ENCODE measurements around the gene TTC39C. TPM values are rescaled to one million over a fixed set of nuclear protein-coding genes. Genes with fewer than 3 reads are reported as not detected.

TTC39C gene
- total and polyA plus RNA-seq, 2 of the 8 experiments (the other 6 are each of a cell fraction or from before 2014, with no cell fraction given): 8.1 to 79.1 TPM

- no peak overlapping the region for H2BK5ac ChIP-seq (ENCODE audit: low read depth, low read length)
- H3K79me2 ChIP-seq (ENCODE audit: control insufficient read depth in 1 of 2, insufficient read depth in 2 of 2, low read length in 2 of 2): no peaks in the 10 kb centered on the region
- H4K91ac ChIP-seq (replicated peaks; ENCODE audit: insufficient read length, low read length): no peak overlapping the region
- no peak overlapping the region for H3K4me3 ChIP-seq (ENCODE audit: extremely low read depth in 1 of 4, insufficient read depth in 2 of 4, low read depth in 3 of 4, low read length in 4 of 4)
- no peaks in the 10 kb centered on the region for H3K27me3 ChIP-seq (replicated peaks in 1 of 4; ENCODE audit: control insufficient read depth in 3 of 4, extremely low read depth in 1 of 4, insufficient read depth in 3 of 4, low read length in 3 of 4)
- no peak overlapping the region for H3K23ac ChIP-seq (ENCODE audit: insufficient read length)
- H2BK20ac ChIP-seq (ENCODE audit: low read length): no peak overlapping the region
- FAIRE-seq (no peak), DNase-seq (ENCODE audit: low read depth in 1 of 2, low spot score in 2 of 2) (no peak)
- no peak overlapping the region for H4K5ac ChIP-seq (ENCODE audit: insufficient read length, low read depth, low read length)
- no peak overlapping the region for H3K4me2 ChIP-seq (ENCODE audit: insufficient read depth in 1 of 2, low read depth in 2 of 2, low read length in 2 of 2)
- 0 out of 2 replicates have a peak, but pooled peaks cover 3% of the 10 kb centered on the region for H3K79me1 ChIP-seq (ENCODE audit: low read depth, low read length)
- H3K9me3 ChIP-seq (ENCODE audit: insufficient read depth in 2 of 2, low read depth in 1 of 2, low read length in 1 of 2): peaks cover 7% of the 10 kb centered on the region in 2 experiments; a peak in 2 of 4 replicates
- no peaks in the 10 kb centered on the region for H3K4me1 ChIP-seq (replicated peaks in 1 of 4; ENCODE audit: control insufficient read depth in 3 of 4, insufficient read depth in 4 of 4, low read length in 3 of 4)
- H3K9ac ChIP-seq (replicated peaks in 1 of 4; ENCODE audit: extremely low read depth in 1 of 4, low read depth in 3 of 4, low read length in 3 of 4): no peak overlapping the region
- no peak overlapping the region for H3K14ac ChIP-seq (ENCODE audit: insufficient read length)
- peaks cover 0 to 11% (median 0%) of the 10 kb centered on the region in 4 experiments; a peak in 3 of 8 replicates for H3K36me3 ChIP-seq (ENCODE audit: control insufficient read depth in 2 of 4, insufficient read depth in 4 of 4, low read length in 3 of 4)
- no peak overlapping the region for H2BK120ac ChIP-seq (replicated peaks; ENCODE audit: low read depth, low read length)
- H3K23me2 ChIP-seq (ENCODE audit: low read depth, low read length): no peaks in the 10 kb centered on the region
- H3K18ac ChIP-seq (ENCODE audit: extremely low read depth, low read length): no peak overlapping the region
- no peak overlapping the region for H2AFZ ChIP-seq (ENCODE audit: low read length)
- ChIA-PET CTCF (ENCODE audit: partially characterized antibody) (no interaction called here), POLR2A (ENCODE audit: partially characterized antibody) (no interaction called here)
- no peak overlapping the region for H3K56ac ChIP-seq (replicated peaks; ENCODE audit: insufficient read length, low read depth, low read length)
- no peak overlapping the region for H2BK15ac ChIP-seq (ENCODE audit: low read length)
- no peak overlapping the region for H3K27ac ChIP-seq (ENCODE audit: low read depth, low read length)
- H2BK12ac ChIP-seq (ENCODE audit: low read depth, low read length): no peak overlapping the region
- no peaks in the 10 kb centered on the region for H4K20me1 ChIP-seq (replicated peaks in 1 of 2; ENCODE audit: control insufficient read depth in 1 of 2, insufficient read depth in 2 of 2, low read length in 2 of 2)
- H2AK5ac ChIP-seq (ENCODE audit: low read depth, low read length): no peak overlapping the region
- no peak overlapping the region for H3K4ac ChIP-seq (replicated peaks; ENCODE audit: insufficient read length, low read depth, low read length)
- no peak overlapping the region for H4K8ac ChIP-seq (ENCODE audit: extremely low read depth, insufficient read depth, low read length)
- TF ChIP-seq SIN3A (conservative IDR thresholded peaks at IDR 0.05 in 1 of 2, IDR thresholded peaks at IDR 0.05 in 1 of 2; ENCODE audit: low read depth in 1 of 2, low read length in 2 of 2) (no peak), CREB1 (IDR thresholded peaks at IDR 0.05) (no peak), GTF2F1 (IDR thresholded peaks at IDR 0.05; ENCODE audit: borderline replicate concordance, low read depth, low read length) (no peak), KDM5A (IDR thresholded peaks at IDR 0.05; ENCODE audit: low read length) (no peak), EGR1 (IDR thresholded peaks at IDR 0.05; ENCODE audit: borderline replicate concordance, low read depth, low read length) (no peak), ATF2 (IDR thresholded peaks at IDR 0.05; ENCODE audit: low read length) (no peak), RAD21 (IDR thresholded peaks at IDR 0.05 in 1 of 2, conservative IDR thresholded peaks at IDR 0.05 in 1 of 2; ENCODE audit: low read depth in 2 of 2, low read length in 2 of 2) (no peak), RBBP5 (IDR thresholded peaks at IDR 0.05; ENCODE audit: borderline replicate concordance, low read depth, low read length) (no peak), RNF2 (IDR thresholded peaks at IDR 0.05; ENCODE audit: borderline replicate concordance, low read depth, low read length, missing control alignments, poor library complexity, severe bottlenecking) (no peak), TBP (IDR thresholded peaks at IDR 0.05; ENCODE audit: low read depth, low read length) (no peak), EP300 (IDR thresholded peaks at IDR 0.05; ENCODE audit: borderline replicate concordance in 1 of 2, low read depth in 2 of 2, low read length in 2 of 2) (no peak), KDM4A (IDR thresholded peaks at IDR 0.05; ENCODE audit: low read depth, low read length, severe bottlenecking) (no peak)
Observed at GRCh38 chr18:24094561-24094960, 80.0 kb downstream of the TTC39C start.

Measured in H1 (cell line).